Measurements from ENCODE around the gene CYP3A4. TPM values are rescaled to one million over a fixed set of nuclear protein-coding genes. Genes with fewer than 3 reads are reported as not detected.
"Not testable (repeated sequence)": the region's sequence is repeated elsewhere in the genome, so short reads cannot be mapped to it uniquely, and the experiment has no call there.

Gene CYP3A4
- total RNA-seq, result 1,005 TPM

GRCh38 chr7:99784007-99784406 is at the start of gene CYP3A4:
Gene CYP3A4, minus strand, starts transcription at chr7:99784184. Its CDS starts 103 bp downstream, at chr7:99784081.
- DNase-seq (ENCODE audit: low spot score) (peak; percentile 69), ATAC-seq (peak; percentile 73)

- ATAC-seq (no peak), DNase-seq (ENCODE audit: low spot score) (no peak)
These were observed 49.4 kb upstream of the CYP3A4 start for GRCh38 chr7:99833289-99833877.

- ATAC-seq (no peak), DNase-seq (ENCODE audit: low spot score) (no peak)
These were observed 47.6 kb upstream of the CYP3A4 start for GRCh38 chr7:99831595-99831994.

GRCh38 chr7:99829524-99830160 is 45.7 kb upstream of the CYP3A4 start:
- peak; percentile 49 for DNase-seq (ENCODE audit: low spot score)
- peak; percentile 42 for ATAC-seq

- DNase-seq (ENCODE audit: low spot score), result no peak
- ATAC-seq, result peak; percentile 5
These were observed 44.8 kb upstream of the CYP3A4 start for GRCh38 chr7:99828811-99829210.

- peak; percentile 33 for ATAC-seq
These were observed 43.2 kb upstream of the CYP3A4 start for GRCh38 chr7:99827040-99827778.

GRCh38 chr7:99825873-99826272 is 41.9 kb upstream of the CYP3A4 start:
- DNase-seq (ENCODE audit: low spot score) (no peak), ATAC-seq (no peak)

More at GRCh38 chr7:99827040-99827778, 43.2 kb upstream of the CYP3A4 start:
- peak; percentile 74 for DNase-seq (ENCODE audit: low spot score)

GRCh38 chr7:99825452-99825851 is 41.5 kb upstream of the CYP3A4 start:
- DNase-seq (ENCODE audit: low spot score) (no peak), ATAC-seq (no peak)

- ATAC-seq, result peak; percentile 48
- peak; percentile 82 for DNase-seq (ENCODE audit: low spot score)
These were observed 40.1 kb upstream of the CYP3A4 start for GRCh38 chr7:99824091-99824490.

- ATAC-seq (peak; percentile 48), DNase-seq (ENCODE audit: low spot score) (peak; percentile 69)
These were observed 39.0 kb upstream of the CYP3A4 start for GRCh38 chr7:99822731-99823718.

GRCh38 chr7:99820408-99821027 is 36.5 kb upstream of the CYP3A4 start:
- DNase-seq (ENCODE audit: low spot score), result no peak
- ATAC-seq, result no peak

GRCh38 chr7:99808766-99809165 is 24.8 kb upstream of the CYP3A4 start:
- ATAC-seq, result no peak
- no peak for DNase-seq (ENCODE audit: low spot score)

GRCh38 chr7:99806839-99807478 is 23.0 kb upstream of the CYP3A4 start:
- DNase-seq (ENCODE audit: low spot score), result no peak
- ATAC-seq, result no peak

- DNase-seq (ENCODE audit: low spot score), result no peak
- ATAC-seq, result no peak
These were observed 21.7 kb upstream of the CYP3A4 start for GRCh38 chr7:99805641-99806040.

GRCh38 chr7:99803118-99803517 is 19.1 kb upstream of the CYP3A4 start:
- not testable (repeated sequence) for ATAC-seq; DNase-seq (ENCODE audit: low spot score)

GRCh38 chr7:99801407-99801806 is 17.4 kb upstream of the CYP3A4 start:
- not testable (repeated sequence) for DNase-seq (ENCODE audit: low spot score); ATAC-seq

- DNase-seq (ENCODE audit: low spot score), result no peak
- no peak for ATAC-seq
These were observed 15.0 kb upstream of the CYP3A4 start for GRCh38 chr7:99798972-99799371.

- not testable (repeated sequence) for DNase-seq (ENCODE audit: low spot score)
These were observed 11.9 kb upstream of the CYP3A4 start for GRCh38 chr7:99795864-99796263.

GRCh38 chr7:99794585-99795502 is 10.9 kb upstream of the CYP3A4 start:
- peak; percentile 77 for DNase-seq (ENCODE audit: low spot score)
- ATAC-seq, result peak; percentile 73

More at GRCh38 chr7:99795864-99796263, 11.9 kb upstream of the CYP3A4 start:
- not testable (repeated sequence) for ATAC-seq

All from left lobe of liver (tissue), 2 donors.